Loucy (cell line): ENCODE measurements around the gene TMEM131.

ENCODE experiments used
- CTCF ChIP-seq: fragments of 200-600 bp; sonication (generic); conservative IDR thresholded peaks from 2 replicates; pipeline ENCODE4 v1.5.1; 2014; ENCODE audit warnings: mild to moderate bottlenecking, antibody characterized with exemption, low read length
- EZH2phosphoT487 ChIP-seq: fragments of 200-600 bp; IDR thresholded peaks from 2 replicates; pipeline ENCODE4 v1.6.1; 2018; ENCODE audit warnings: antibody characterized with exemption, mild to moderate bottlenecking, moderate library complexity, borderline replicate concordance

- TF ChIP-seq CTCF = no peak
- TF ChIP-seq EZH2phosphoT487 = no peak
These were observed 17.8 kb upstream of the TMEM131 start for GRCh38 chr2:98013407-98014042.
